Fibroblast of lung (primary cell): ENCODE measurements around the gene MED14.
"Not testable (repeated sequence)": the region's sequence is repeated elsewhere in the genome, so short reads cannot be mapped to it uniquely, and the experiment has no call there.

Experiments
- CTCF ChIP-seq, 2 donors: IDR thresholded peaks in 1 of 2; conservative IDR thresholded peaks in 1 of 2; 1 replicate in 1 of 2; 2 replicates in 1 of 2; pipeline ENCODE4 v1.5.1; 2011 to 2012; ENCODE audit warnings: low read length in 2 of 2, control low read depth in 1 of 2, inconsistent platforms in 1 of 2, low read depth in 1 of 2, mild to moderate bottlenecking in 1 of 2
- EZH2 ChIP-seq: IDR thresholded peaks from 2 replicates; pipeline ENCODE4 v1.5.1; 2012; ENCODE audit warnings: low read length, control low read depth, mild to moderate bottlenecking; ENCODE audit errors: missing control alignments

- TF ChIP-seq CTCF (conservative IDR thresholded peaks at IDR 0.05 in 1 of 2, IDR thresholded peaks at IDR 0.05 in 1 of 2; ENCODE audit: low read depth in 1 of 2, low read length in 2 of 2); EZH2: not testable (repeated sequence)
Observed at GRCh38 chrX:40732499-40732898, 2.8 kb downstream of the MED14 start.
